Loucy (cell line): ENCODE measurements around the gene KATNAL1.

Experiments used
- CTCF ChIP-seq: fragments of 200-600 bp; sonication (generic); conservative IDR thresholded peaks from 2 replicates; pipeline ENCODE4 v1.5.1; 2014; ENCODE audit warnings: mild to moderate bottlenecking, antibody characterized with exemption, low read length
- EZH2phosphoT487 ChIP-seq: fragments of 200-600 bp; IDR thresholded peaks from 2 replicates; pipeline ENCODE4 v1.6.1; 2018; ENCODE audit warnings: antibody characterized with exemption, mild to moderate bottlenecking, moderate library complexity, borderline replicate concordance

- TF ChIP-seq CTCF, result no peak
- TF ChIP-seq EZH2phosphoT487, result no peak
These were observed 152.8 kb downstream of the KATNAL1 start for GRCh38 chr13:30154531-30154930.
